Endothelial cell of umbilical vein (primary cell): ENCODE data around the gene FRMD5. TPM values are rescaled to one million over a fixed set of nuclear protein-coding genes. Genes with fewer than 3 reads are reported as not detected.
"Not testable (repeated sequence)": the region's sequence is repeated elsewhere in the genome, so short reads cannot be mapped to it uniquely, and the experiment has no call there.

ENCODE experiments used
- BruUV-seq: library from RNA; stranded (reverse); fragments of 400-500 nt; replicated peaks from 2 replicates; lab custom pipeline; 2021; lab: Mats Ljungman, UMichigan
- CTCF ChIA-PET: fragments of 300-600, 350-600 bp; sonication (Branson Sonifier 250); formaldehyde crosslinking; loops from one replicate; lab custom pipeline; 2021; ENCODE audit warnings: antibody characterized with exemption, inconsistent platforms; lab: Charles Lee
- POLR2A ChIA-PET: fragments of 300-600, 350-600 bp; sonication (Branson Sonifier 250); formaldehyde crosslinking; loops from one replicate; lab custom pipeline; 2021; ENCODE audit warnings: antibody characterized with exemption, inconsistent platforms; lab: Charles Lee
- DNase-seq: peaks from one replicate; pipeline ENCODE4 v3.0.0-alpha.2; 2011; ENCODE audit warnings: low read depth, low spot score
- FAIRE-seq: peaks from 2 replicates; lab custom pipeline; 2011; peaks lifted over from hg19 to GRCh38; lab: Jason Lieb, UNC
- H2AFZ ChIP-seq: 2 replicates; pipeline ENCODE4 v1.6.0; 2012; ENCODE audit warnings: low read depth, low read length, control low read depth, inconsistent platforms
- H3K27ac ChIP-seq: 2 replicates; pipeline ENCODE4 v1.5.1; 2011; ENCODE audit warnings: low read depth, mild to moderate bottlenecking, control low read depth, low read length, moderate library complexity; ENCODE audit not compliant: insufficient read depth
- H3K27me3 ChIP-seq, 2 experiments: 2 replicates each; pipeline versions ENCODE4 v1.6.0 to v1.6.1; 2011; ENCODE audit warnings: low read length in 2 of 2, mixed read lengths in 1 of 2; ENCODE audit not compliant: control insufficient read depth in 2 of 2, insufficient read depth in 2 of 2
- H3K36me3 ChIP-seq, 2 experiments: 2 replicates in 1 of 2; 3 replicates in 1 of 2; pipeline ENCODE4 v1.5.1; 2011; ENCODE audit warnings: low read length in 2 of 2, mild to moderate bottlenecking in 1 of 2, moderate library complexity in 1 of 2; ENCODE audit not compliant: control insufficient read depth in 2 of 2, insufficient read depth in 2 of 2; ENCODE audit errors: extremely low read depth in 1 of 2
- H3K4me1 ChIP-seq: 3 replicates; pipeline ENCODE4 v1.5.1; 2011; ENCODE audit warnings: mild to moderate bottlenecking, low read length; ENCODE audit not compliant: control insufficient read depth, insufficient read depth; ENCODE audit errors: extremely low read depth
- H3K4me2 ChIP-seq: 2 replicates; pipeline ENCODE4 v1.6.1; 2011; ENCODE audit warnings: low read length, control low read depth, mixed read lengths; ENCODE audit not compliant: insufficient read depth
- H3K4me3 ChIP-seq, 3 experiments: fragments of 200-600 bp in 1 of 3; sonication (generic), shearing (Covaris generic) in 1 of 3; replicated peaks in 1 of 3; 2 replicates each; pipeline ENCODE4 v1.5.1; 2011 to 2016; ENCODE audit warnings: control low read depth in 3 of 3, low read length in 3 of 3, mild to moderate bottlenecking in 2 of 3, inconsistent platforms in 1 of 3, low read depth in 1 of 3, moderate library complexity in 1 of 3; ENCODE audit not compliant: insufficient read depth in 1 of 3
- H3K79me2 ChIP-seq: 2 replicates; pipeline ENCODE4 v1.6.0; 2012; ENCODE audit warnings: low read length, inconsistent platforms; ENCODE audit not compliant: control insufficient read depth, insufficient read depth
- H3K9ac ChIP-seq: replicated peaks from 2 replicates; pipeline ENCODE3; 2011; ENCODE audit warnings: low read length, control low read depth; ENCODE audit not compliant: insufficient read depth; ENCODE audit errors: extremely low read depth
- H3K9me1 ChIP-seq: replicated peaks from 3 replicates; pipeline ENCODE4 v1.6.0; 2011; ENCODE audit warnings: mild to moderate bottlenecking, low read length; ENCODE audit not compliant: control insufficient read depth, insufficient read depth; ENCODE audit errors: extremely low read depth
- H3K9me3 ChIP-seq: replicated peaks from 2 replicates; pipeline ENCODE4 v1.5.1; 2012; ENCODE audit warnings: low read length, inconsistent platforms; ENCODE audit not compliant: control insufficient read depth, insufficient read depth
- H4K20me1 ChIP-seq: replicated peaks from 2 replicates; pipeline ENCODE3; 2011; ENCODE audit warnings: mild to moderate bottlenecking, low read length; ENCODE audit not compliant: control insufficient read depth, insufficient read depth; ENCODE audit errors: extremely low read depth
- dilution Hi-C: fragments of 300-500 bp; cut with MboI; formaldehyde crosslinking; loops from one replicate; pipeline ENCODE4 v1.15.0; 2019; ENCODE audit warnings: low sequenced_read_pairs; ENCODE audit not compliant: extremely low pct_ligation_motif_present
- intact Hi-C: fragments of 100-400 bp; cut with micrococcal nuclease; formaldehyde crosslinking; loops from one replicate; pipeline ENCODE4 v1.10.0; 2022
- polyA plus RNA-seq, 4 experiments: library from polyadenylated mRNA; depleted of rRNA in 3 of 4; stranded (reverse) in 3 of 4; unstranded in 1 of 4; fragments of >200 nt; gene quantifications; 2 replicates each; pipeline versions ENCODE4 v1.2.1 to v1.2.3, GENCODE V29; 2011 to 2012; ENCODE audit warnings: missing spikeins in 1 of 4
- total RNA-seq: library from RNA; stranded (reverse); gene quantifications from 2 replicates; pipeline ENCODE4 v1.2.3, GENCODE V29; 2021

FRMD5 gene
- total and polyA plus RNA-seq, 2 donors (not counting 3 experiments of a cell fraction or from before 2014, with no cell fraction given), result 16.7 to 20.2 TPM

DNA sequence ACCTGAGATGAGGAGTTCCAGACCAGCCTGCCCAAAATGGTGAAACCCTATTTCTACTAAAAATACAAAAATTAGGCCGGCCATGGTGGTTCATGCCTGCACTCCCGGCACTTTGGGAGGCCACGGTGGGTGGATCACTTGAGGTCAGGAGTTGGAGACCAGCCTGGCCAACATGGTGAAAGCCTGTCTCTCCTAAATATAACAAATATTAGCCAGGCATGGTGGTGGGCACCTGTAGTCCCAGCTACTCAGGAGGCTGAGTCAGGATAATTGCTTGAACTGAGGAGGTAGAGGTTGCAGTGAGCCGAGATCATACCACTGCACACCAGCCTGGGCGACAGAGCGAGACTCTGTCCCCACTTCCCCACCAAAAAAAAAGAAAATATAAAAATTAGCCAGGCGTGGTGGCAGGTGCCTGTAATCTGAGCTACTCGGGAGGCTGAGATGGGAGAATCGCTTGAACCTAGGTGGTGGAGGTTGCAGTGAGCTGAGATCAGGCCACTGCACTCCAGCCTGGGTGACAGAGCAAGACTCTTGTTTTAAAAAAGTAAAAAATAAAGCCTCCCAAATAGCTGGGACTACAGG, 364.3 kb downstream of the FRMD5 start:
- H3K27ac ChIP-seq, H2AFZ ChIP-seq, POLR2A ChIA-PET, H3K9me1 ChIP-seq, H3K36me3 ChIP-seq, intact Hi-C loops, H3K4me2 ChIP-seq, dilution Hi-C loops, BruUV-seq, H4K20me1 ChIP-seq, H3K9me3 ChIP-seq, DNase-seq, H3K4me3 ChIP-seq, H3K27me3 ChIP-seq, CTCF ChIA-PET, H3K9ac ChIP-seq, FAIRE-seq: not testable (repeated sequence)
- Histone ChIP-seq H3K4me1 (peaks cover 15% of the 10 kb centered on the region), H3K79me2 (peaks cover 42% of the 10 kb centered on the region)

DNA sequence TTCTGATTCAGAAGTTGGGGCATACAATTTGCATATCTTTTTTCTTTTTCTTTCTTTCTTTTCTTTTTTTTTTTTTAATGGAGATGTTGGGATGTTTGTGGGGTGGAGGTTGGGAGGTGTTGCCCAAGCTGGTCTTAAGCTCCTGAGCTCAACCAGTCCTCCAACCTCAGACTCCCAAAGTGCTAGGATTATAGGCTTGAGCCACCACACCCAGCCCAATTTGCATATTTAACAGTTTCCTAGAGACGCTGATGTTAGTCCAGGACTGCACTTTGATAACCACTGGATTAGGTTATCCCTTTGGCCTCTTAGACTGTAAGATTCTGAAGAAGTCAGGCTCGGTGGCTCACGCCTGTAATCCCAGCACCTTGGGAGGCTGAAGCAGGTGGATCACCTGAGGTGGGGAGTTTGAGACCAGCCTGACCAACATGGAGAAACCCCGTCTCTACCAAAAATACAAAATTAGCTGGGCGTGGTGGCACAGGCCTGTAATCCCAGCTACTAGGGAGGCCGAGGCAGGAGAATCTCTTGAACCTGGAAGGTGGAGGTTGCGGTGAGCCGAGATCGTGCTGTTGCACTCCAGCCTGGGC, 365.0 kb downstream of the FRMD5 start:
- dilution Hi-C loops, H3K9me1 ChIP-seq, H2AFZ ChIP-seq, BruUV-seq, CTCF ChIA-PET, H3K9me3 ChIP-seq, H3K4me2 ChIP-seq, intact Hi-C loops, FAIRE-seq, H3K27ac ChIP-seq, H3K27me3 ChIP-seq, H3K36me3 ChIP-seq, H4K20me1 ChIP-seq, DNase-seq, H3K9ac ChIP-seq, H3K4me3 ChIP-seq: not testable (repeated sequence)
- POLR2A ChIA-PET, result interaction anchor here (0.7 kb wide), 1 partner anchor 459 kb away, joined by 11 read pairs; the partner anchor contains the start of gene GOLM2
- peaks cover 15% of the 10 kb centered on the region for H3K4me1 ChIP-seq
- peaks cover 42% of the 10 kb centered on the region for H3K79me2 ChIP-seq
